NCI-H2196 treated with DMSO at 0.1 percent for 48 hours (cell line): ENCODE results near the gene RPGR.

Experiments
- DNase-seq: peaks from one replicate; lab custom pipeline; 2025; ENCODE audit not compliant: unreplicated experiment; lab: John Stamatoyannopoulos, UW

RPGR gene

GRCh38 chrX:38332505-38332904 is 5.2 kb upstream of the RPGR start:
- DNase-seq, result no peak

- no peak for DNase-seq
Observed at GRCh38 chrX:38327775-38328081, 419 bp upstream of the RPGR start.

DNA sequence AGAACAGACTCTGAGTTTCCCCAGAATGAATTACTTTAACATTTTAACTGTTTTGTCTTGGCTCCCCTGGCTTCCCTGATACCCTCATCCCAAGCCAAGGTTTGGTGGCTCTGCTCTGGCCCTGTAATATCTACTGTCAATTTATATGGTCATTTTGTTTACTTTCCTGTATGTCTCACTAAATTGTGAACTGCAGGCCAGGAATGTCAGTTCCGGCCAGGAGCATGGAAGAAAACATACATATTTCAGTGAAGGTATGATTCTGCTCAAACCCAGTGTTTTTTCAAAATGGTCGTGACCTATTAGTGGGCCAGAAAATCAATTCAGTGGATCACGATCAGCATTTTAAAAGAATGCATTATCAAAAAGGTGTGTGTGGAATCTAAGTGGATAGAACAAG is 1.2 kb downstream of the RPGR start:
- no peak for DNase-seq

- no peak for DNase-seq
Observed at GRCh38 chrX:38320819-38321218, 6.5 kb downstream of the RPGR start.

GRCh38 chrX:38318606-38319005 is 8.7 kb downstream of the RPGR start:
- DNase-seq, result no peak

DNA sequence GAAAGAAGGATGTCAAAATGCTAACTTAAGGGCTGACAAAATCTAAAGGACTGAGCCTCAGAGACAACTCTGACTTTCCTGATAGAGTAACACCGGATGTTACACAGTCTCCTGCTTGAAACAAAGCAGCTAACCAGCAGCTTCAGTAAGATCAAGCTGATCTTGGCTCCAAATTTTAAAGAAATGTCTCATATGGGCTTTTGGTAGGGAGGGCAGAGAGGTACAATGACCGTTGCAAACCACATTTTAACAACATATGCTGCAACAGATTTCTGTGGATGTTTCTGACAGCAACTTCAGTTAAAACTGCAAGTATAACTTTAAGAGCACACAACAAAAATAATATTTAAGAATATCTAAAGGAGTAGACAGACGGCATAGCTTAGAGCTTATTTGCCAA is 9.1 kb downstream of the RPGR start:
- no peak for DNase-seq

DNA sequence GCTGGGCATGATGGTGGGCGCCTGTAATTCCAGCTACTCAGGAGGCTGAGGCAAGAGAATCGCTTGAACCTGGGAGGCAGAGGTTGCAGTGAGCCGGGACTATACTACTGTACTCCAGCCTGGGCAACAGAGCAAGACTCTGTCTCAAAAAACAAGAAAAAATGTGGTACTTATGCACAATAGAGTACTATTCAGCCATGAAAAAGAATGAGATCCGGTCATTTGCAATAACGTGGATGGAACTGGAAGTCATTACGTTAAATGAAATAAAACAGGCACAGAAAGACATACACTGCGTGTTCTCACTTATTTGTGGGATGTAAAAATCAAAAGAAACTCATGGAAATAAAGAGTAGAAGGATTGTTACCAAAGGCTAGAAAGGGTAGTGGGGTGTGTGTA is 12.1 kb downstream of the RPGR start:
- DNase-seq, result no peak

DNA sequence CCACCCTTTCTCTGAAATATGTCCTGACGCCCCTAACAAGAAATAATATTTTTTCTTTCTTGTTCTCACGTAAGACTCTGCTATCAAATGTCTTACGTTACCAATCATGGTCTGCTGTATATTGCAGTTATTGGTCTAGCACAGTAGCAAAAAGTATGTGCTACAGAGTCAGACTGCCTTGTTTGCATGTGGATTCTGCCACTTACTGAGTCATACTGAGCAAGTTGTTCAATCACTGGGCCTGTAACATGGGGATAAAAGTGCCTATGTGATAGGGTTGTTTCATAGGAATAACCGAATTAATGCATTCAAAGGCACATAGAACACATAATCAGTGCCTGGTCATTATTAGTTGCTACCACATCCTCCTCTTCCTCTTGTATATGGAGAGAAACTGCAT is 14.1 kb downstream of the RPGR start:
- DNase-seq, result no peak

DNA sequence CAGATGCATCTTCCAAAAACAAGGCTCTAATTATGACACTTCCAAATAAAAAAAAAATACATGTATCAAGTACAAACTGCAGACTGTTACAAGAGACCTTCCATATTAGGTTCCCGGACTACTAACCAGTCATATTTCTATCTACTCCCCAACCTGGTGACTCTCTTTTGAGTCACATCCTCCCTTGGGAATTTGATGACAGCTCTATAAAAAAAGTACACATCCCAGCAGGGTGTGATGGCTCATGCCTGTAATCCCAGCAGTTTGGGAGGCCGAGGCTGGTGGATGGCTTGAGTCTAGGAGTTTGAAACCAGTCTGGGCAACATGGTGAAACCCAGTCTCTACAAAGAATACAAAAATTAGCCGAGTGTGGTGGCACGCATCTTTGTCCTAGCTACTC is 14.9 kb downstream of the RPGR start:
- DNase-seq, result no peak

- no peak for DNase-seq
Observed at GRCh38 chrX:38311743-38312142, 15.6 kb downstream of the RPGR start.

GRCh38 chrX:38305971-38306370 is 21.3 kb downstream of the RPGR start:
- DNase-seq, result no peak

DNA sequence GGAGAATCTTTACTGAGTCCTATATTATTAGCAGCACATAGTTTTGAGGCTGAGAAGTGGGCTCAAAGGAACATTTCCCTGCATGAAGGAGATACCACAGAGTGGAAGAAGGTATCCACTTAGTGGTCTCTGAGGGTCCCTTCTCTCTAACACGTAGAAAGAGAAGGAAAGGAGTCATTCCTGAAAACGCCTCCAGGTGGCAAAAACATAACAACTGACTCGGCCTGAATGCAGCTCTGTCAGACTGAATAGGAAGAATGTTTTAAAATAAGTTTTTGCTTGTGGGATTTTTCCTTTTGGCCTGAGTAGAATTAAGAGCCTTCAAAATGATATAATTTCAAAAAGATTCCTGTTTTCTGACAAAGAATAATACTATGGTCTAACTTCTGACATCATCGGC is 23.3 kb downstream of the RPGR start:
- no peak for DNase-seq

DNA sequence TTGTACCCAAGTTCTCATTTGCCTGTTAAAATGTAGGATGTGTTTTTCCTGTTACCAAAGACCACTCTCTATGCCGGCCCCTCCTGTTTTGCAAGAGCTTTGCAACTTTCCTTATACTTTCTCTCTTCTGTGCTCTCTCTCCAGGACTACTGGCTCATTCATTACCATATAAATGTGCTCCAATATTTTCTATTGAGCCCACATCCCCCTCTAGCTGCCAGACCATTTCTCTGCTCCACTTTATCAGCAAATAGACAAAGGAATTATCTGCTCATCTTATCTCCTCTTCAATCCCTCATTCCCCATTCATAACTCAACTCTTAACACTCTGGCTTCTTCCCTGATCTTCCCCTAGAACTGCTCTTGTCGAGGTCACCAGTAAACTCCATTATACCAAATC is 33.6 kb downstream of the RPGR start:
- DNase-seq, result no peak

DNA sequence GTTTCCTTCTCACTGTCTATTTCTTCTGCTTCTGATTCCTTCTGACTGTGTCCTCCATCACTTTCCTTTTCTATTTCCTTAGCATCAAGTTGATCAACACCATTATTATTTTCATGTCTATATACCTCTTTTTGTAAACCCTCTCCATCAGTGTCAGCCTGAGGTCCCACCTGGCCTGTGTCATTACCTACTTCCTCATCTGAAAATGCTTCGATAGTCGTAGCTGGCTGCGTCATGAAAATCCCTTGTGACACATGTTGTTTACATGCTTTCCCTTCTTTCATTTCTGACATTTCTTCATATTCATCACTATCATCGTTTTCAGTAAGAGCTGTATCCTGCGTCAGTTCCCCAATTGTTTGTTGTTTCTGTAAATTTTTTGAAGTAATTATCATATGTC is 39.6 kb downstream of the RPGR start:
- no peak for DNase-seq

- DNase-seq, result no peak
Observed at GRCh38 chrX:38285649-38286048, 41.7 kb downstream of the RPGR start.

GRCh38 chrX:38282049-38282448 is 45.3 kb downstream of the RPGR start:
- no peak for DNase-seq

GRCh38 chrX:38279188-38279587 is 48.1 kb downstream of the RPGR start:
- no peak for DNase-seq

DNA sequence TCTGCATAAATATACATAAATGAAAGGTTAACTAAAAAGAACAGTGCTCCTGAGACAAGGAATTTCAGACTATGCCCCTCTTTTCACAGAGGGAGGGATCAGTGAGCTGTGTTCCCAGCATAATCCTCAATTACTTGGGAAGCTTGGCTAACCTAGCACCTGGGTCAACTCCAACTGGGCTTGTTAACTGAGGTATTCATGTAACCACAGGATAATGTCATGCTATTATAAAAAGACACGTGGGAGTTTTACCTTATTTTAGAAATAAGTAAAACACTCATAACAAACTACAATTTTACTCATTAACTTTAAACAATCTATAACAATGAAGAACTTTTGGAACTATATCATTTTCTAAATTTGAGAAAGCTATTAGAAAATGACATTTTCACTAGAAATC is 48.6 kb downstream of the RPGR start:
- no peak for DNase-seq

GRCh38 chrX:38277802-38278201 is 49.5 kb downstream of the RPGR start:
- DNase-seq, result no peak

GRCh38 chrX:38277136-38277535 is 50.2 kb downstream of the RPGR start:
- no peak for DNase-seq

GRCh38 chrX:38276089-38276488 is 51.2 kb downstream of the RPGR start:
- no peak for DNase-seq

- no peak for DNase-seq
Observed at GRCh38 chrX:38275615-38276014, 51.7 kb downstream of the RPGR start.

- no peak for DNase-seq
Observed at GRCh38 chrX:38273453-38273852, 53.9 kb downstream of the RPGR start.

DNA sequence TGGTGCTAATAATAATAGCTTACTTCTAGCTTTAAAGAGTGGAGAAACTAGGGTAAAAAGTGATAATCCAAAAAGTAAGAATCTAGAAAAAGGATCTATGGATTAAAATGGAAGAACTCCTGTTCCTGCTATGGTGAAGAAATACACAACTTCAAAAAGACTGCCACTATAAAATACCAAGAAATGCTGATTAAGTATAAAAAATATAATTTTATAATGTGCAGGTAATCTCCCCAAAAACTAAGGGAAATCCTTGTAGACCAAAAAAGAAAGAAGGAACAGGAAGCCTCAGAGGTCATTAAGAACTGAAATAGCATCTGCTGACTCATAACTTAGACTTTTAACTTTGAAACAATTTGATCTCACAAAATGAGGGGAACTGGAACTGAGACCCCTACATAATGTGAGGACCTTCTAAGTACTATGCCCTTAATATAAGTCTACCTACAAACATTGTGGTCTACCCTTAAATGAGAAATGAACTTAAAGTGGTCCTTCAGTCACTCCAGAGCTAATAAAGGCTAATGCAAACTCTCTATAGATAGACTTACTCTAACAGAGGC is 56.1 kb downstream of the RPGR start:
- no peak for DNase-seq
